Mesenchymal stem cell (in vitro differentiated cells and primary cell): ENCODE results near the gene SLC30A1.

Experiments
- DNase-seq: peaks from one replicate; pipeline ENCODE4 v3.0.0-alpha.2; 2013
- H2AFZ ChIP-seq: one replicate; pipeline ENCODE4 v1.6.1; 2013; ENCODE audit warnings: low read depth, mild to moderate bottlenecking, control low read depth, inconsistent platforms, low read length, moderate library complexity
- H2AK5ac ChIP-seq: 2 replicates; pipeline ENCODE4 v1.6.1; 2013; ENCODE audit warnings: low read length, moderate library complexity, mild to moderate bottlenecking, inconsistent platforms; ENCODE audit not compliant: severe bottlenecking
- H2BK120ac ChIP-seq: one replicate; pipeline ENCODE4 v1.6.1; 2013; ENCODE audit warnings: low read depth, mild to moderate bottlenecking, inconsistent platforms, low read length, moderate library complexity
- H2BK12ac ChIP-seq, 2 experiments: one replicate each; pipeline ENCODE4 v1.6.1; 2013; ENCODE audit warnings: inconsistent platforms in 2 of 2, low read length in 2 of 2, mild to moderate bottlenecking in 2 of 2, moderate library complexity in 2 of 2, control low read depth in 1 of 2
- H2BK15ac ChIP-seq: one replicate; pipeline ENCODE4 v1.6.1; 2013; ENCODE audit warnings: mild to moderate bottlenecking, low read depth, inconsistent platforms; ENCODE audit not compliant: poor library complexity, severe bottlenecking
- H2BK5ac ChIP-seq: 2 replicates; pipeline ENCODE4 v1.6.1; 2013; ENCODE audit warnings: low read depth, mild to moderate bottlenecking, low read length, control low read depth, inconsistent platforms; ENCODE audit not compliant: poor library complexity, severe bottlenecking
- H3K14ac ChIP-seq, 2 experiments: one replicate each; pipeline ENCODE4 v1.6.1; 2013; ENCODE audit warnings: inconsistent platforms in 2 of 2, low read length in 2 of 2, control low read depth in 1 of 2, mild to moderate bottlenecking in 1 of 2, moderate library complexity in 1 of 2
- H3K18ac ChIP-seq, 2 experiments: one replicate each; pipeline ENCODE4 v1.6.1; 2013; ENCODE audit warnings: inconsistent platforms in 2 of 2, low read length in 2 of 2, control low read depth in 1 of 2, low read depth in 1 of 2, mild to moderate bottlenecking in 1 of 2
- H3K23ac ChIP-seq, 2 experiments: one replicate each; pipeline ENCODE4 v1.6.1; 2013; ENCODE audit warnings: inconsistent platforms in 2 of 2, low read length in 2 of 2, mild to moderate bottlenecking in 2 of 2, moderate library complexity in 2 of 2, control low read depth in 1 of 2
- H3K27ac ChIP-seq: 2 replicates; pipeline ENCODE4 v1.5.1; 2013; ENCODE audit warnings: mild to moderate bottlenecking, moderate library complexity, low read length, control low read depth, inconsistent platforms; ENCODE audit not compliant: poor library complexity, severe bottlenecking
- H3K27me3 ChIP-seq, 2 experiments: 2 replicates each; pipeline versions ENCODE4 v1.6.1 to v1.7.0; 2013; ENCODE audit warnings: low read length in 2 of 2, mild to moderate bottlenecking in 2 of 2, moderate library complexity in 2 of 2, control low read depth in 1 of 2, inconsistent platforms in 1 of 2; ENCODE audit not compliant: control insufficient read depth in 1 of 2, insufficient read depth in 1 of 2
- H3K36me3 ChIP-seq, 2 experiments: 2 replicates each; pipeline versions ENCODE4 v1.6.1 to v1.7.0; 2013; ENCODE audit warnings: low read length in 2 of 2, control low read depth in 1 of 2, inconsistent platforms in 1 of 2, low read depth in 1 of 2, mild to moderate bottlenecking in 1 of 2; ENCODE audit not compliant: insufficient read depth in 2 of 2, control insufficient read depth in 1 of 2
- H3K4ac ChIP-seq, 2 experiments: one replicate each; pipeline ENCODE4 v1.6.1; 2013; ENCODE audit warnings: inconsistent platforms in 2 of 2, low read length in 2 of 2, mild to moderate bottlenecking in 2 of 2, moderate library complexity in 2 of 2, control low read depth in 1 of 2, low read depth in 1 of 2
- H3K4me1 ChIP-seq: 2 replicates; pipeline ENCODE4 v1.6.1; 2013; ENCODE audit warnings: low read depth, low read length, control low read depth; ENCODE audit not compliant: control insufficient read depth, insufficient read depth
- H3K4me2 ChIP-seq: 2 replicates; pipeline ENCODE4 v1.6.1; 2013; ENCODE audit warnings: low read length, mild to moderate bottlenecking, inconsistent platforms; ENCODE audit not compliant: poor library complexity, severe bottlenecking
- H3K4me3 ChIP-seq, 2 experiments: 2 replicates each; pipeline versions ENCODE4 v1.5.1 to v1.7.0; 2013; ENCODE audit warnings: low read length in 2 of 2, mild to moderate bottlenecking in 2 of 2, control low read depth in 1 of 2, low read depth in 1 of 2; ENCODE audit not compliant: insufficient read depth in 1 of 2
- H3K79me1 ChIP-seq: replicated peaks from 2 replicates; pipeline ENCODE4 v1.6.1; 2013; ENCODE audit warnings: mild to moderate bottlenecking, control low read depth, low read length, inconsistent platforms; ENCODE audit not compliant: poor library complexity, severe bottlenecking
- H3K9ac ChIP-seq: 2 replicates; pipeline ENCODE4 v1.7.0; 2013; ENCODE audit warnings: mild to moderate bottlenecking, low read length, moderate library complexity
- H3K9me3 ChIP-seq: 2 replicates; pipeline ENCODE4 v1.7.0; 2013; ENCODE audit warnings: mild to moderate bottlenecking, low read length; ENCODE audit not compliant: control insufficient read depth
- H4K8ac ChIP-seq: one replicate; pipeline ENCODE4 v1.6.1; 2013; ENCODE audit warnings: inconsistent platforms, mild to moderate bottlenecking, low read length, moderate library complexity
- H4K91ac ChIP-seq: one replicate; pipeline ENCODE4 v1.6.1; 2013; ENCODE audit warnings: mild to moderate bottlenecking, low read length, inconsistent platforms
- WGBS: methylation state at CpG from one replicate; pipeline ENCODE4 v1.1.7; 2013; ENCODE audit warnings: mixed read lengths; 5-methylcytosine and 5-hydroxymethylcytosine counted together

Gene SLC30A1

GRCh38 chr1:211604548-211604947 lies 25.6 kb upstream of the SLC30A1 start:
- Histone ChIP-seq H3K4me2 (no peak overlapping the region), H3K27ac (no peak overlapping the region), H3K23ac (no peak overlapping the region), H3K79me1 (no peaks in the 10 kb centered on the region), H2BK5ac (no peak overlapping the region), H3K18ac (no peak overlapping the region), H2AK5ac (no peak overlapping the region), H3K36me3 (no peaks in the 10 kb centered on the region), H4K8ac (no peak overlapping the region), H3K4me3 (no peak overlapping the region), H2BK15ac (no peak overlapping the region), H3K4ac (no peak overlapping the region), H3K9me3 (no peaks in the 10 kb centered on the region), H2AFZ (no peak overlapping the region), H2BK120ac (no peak overlapping the region), H3K4me1 (peaks cover 2% of the 10 kb centered on the region), H3K9ac (no peak overlapping the region), H3K14ac (no peak overlapping the region), H2BK12ac (no peak overlapping the region), H4K91ac (no peak overlapping the region), H3K27me3 (no peaks in the 10 kb centered on the region)
- no peak for DNase-seq
- 100% methylated on average over 1 of the region's 2 CpGs for WGBS

DNA sequence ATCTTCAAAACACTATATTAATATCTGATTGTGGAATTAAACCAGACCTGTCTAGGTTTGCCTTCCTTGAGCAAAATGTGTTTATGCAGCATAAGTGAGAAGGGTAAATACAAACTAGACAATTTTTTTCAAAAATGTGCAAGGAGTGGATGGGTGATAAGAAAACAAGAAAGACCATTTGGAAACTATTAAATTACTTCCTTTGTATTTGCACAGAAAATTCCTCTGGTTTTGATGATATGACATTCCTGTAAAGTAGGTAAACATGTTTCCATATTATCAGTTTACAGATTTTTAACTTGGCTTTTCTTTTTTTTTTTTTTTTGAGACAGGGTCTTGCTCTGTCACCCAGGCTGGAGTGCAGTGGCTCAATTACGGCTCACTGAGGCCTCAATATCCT lies 24.8 kb upstream of the SLC30A1 start:
- Histone ChIP-seq H3K23ac (no peak overlapping the region), H2AK5ac (no peak overlapping the region), H2BK5ac (no peak overlapping the region), H2BK12ac (no peak overlapping the region), H2BK15ac (no peak overlapping the region), H3K4me3 (no peak overlapping the region), H3K18ac (no peak overlapping the region), H3K4me2 (no peak overlapping the region), H3K9me3 (no peaks in the 10 kb centered on the region), H3K4me1 (no peaks in the 10 kb centered on the region), H3K79me1 (no peaks in the 10 kb centered on the region), H3K14ac (no peak overlapping the region), H2BK120ac (no peak overlapping the region), H3K36me3 (no peaks in the 10 kb centered on the region), H2AFZ (no peak overlapping the region), H3K4ac (no peak overlapping the region), H3K27me3 (no peaks in the 10 kb centered on the region), H4K8ac (no peak overlapping the region), H3K9ac (peak overlapping the region; percentile 3), H3K27ac (no peak overlapping the region), H4K91ac (no peak overlapping the region)
- 91% methylated on average over 1 of the region's 1 CpG for WGBS
- DNase-seq = no peak

DNA sequence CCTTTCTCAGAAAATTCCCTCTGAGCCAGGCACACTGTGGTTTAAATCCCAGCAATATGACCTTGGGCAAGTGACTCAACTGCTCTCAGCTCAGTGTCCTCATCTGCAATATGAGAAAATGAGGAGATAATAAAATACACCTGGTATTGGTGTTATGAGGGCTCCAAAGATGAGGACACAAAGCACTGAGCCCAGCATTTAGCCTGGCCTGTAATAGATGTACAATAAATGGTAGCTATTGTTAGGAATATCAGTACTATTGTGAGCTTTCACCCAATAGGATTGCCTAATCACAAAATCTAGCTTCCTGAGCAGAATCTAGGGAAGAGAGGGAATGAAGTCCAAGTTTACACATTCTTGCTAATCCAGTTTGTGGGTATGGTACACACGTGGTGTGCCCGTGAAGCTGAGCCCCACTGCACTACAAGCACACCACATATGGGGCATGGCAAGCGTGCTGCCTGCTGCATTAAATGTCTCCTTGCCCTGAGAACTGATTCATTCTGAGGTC lies 24.3 kb upstream of the SLC30A1 start:
- no peak overlapping the region for H2BK5ac ChIP-seq
- DNase-seq = peak; percentile 47
- H3K27ac ChIP-seq = no peak overlapping the region
- H3K4ac ChIP-seq = no peak overlapping the region
- H2BK12ac ChIP-seq = peak overlapping the region in 1 of 2 experiments; percentile 54
- H3K14ac ChIP-seq = peak overlapping the region in 1 of 2 experiments; percentile 93
- peak overlapping the region in 1 of 2 experiments; percentile 94 for H3K18ac ChIP-seq
- no peak overlapping the region for H2BK15ac ChIP-seq
- no peak overlapping the region for H4K91ac ChIP-seq
- H3K4me1 ChIP-seq = no peaks in the 10 kb centered on the region
- no peaks in the 10 kb centered on the region for H3K36me3 ChIP-seq
- no peaks in the 10 kb centered on the region for H3K27me3 ChIP-seq
- no peak overlapping the region for H3K4me2 ChIP-seq
- no peak overlapping the region for H4K8ac ChIP-seq
- H2BK120ac ChIP-seq = no peak overlapping the region
- H2AK5ac ChIP-seq = no peak overlapping the region
- H3K79me1 ChIP-seq = no peaks in the 10 kb centered on the region
- H3K9me3 ChIP-seq = no peaks in the 10 kb centered on the region
- no peak overlapping the region for H2AFZ ChIP-seq
- H3K9ac ChIP-seq = peak overlapping the region; percentile 3
- no peak overlapping the region for H3K4me3 ChIP-seq
- 80% methylated on average over 1 of the region's 3 CpGs for WGBS
- no peak overlapping the region for H3K23ac ChIP-seq

DNA sequence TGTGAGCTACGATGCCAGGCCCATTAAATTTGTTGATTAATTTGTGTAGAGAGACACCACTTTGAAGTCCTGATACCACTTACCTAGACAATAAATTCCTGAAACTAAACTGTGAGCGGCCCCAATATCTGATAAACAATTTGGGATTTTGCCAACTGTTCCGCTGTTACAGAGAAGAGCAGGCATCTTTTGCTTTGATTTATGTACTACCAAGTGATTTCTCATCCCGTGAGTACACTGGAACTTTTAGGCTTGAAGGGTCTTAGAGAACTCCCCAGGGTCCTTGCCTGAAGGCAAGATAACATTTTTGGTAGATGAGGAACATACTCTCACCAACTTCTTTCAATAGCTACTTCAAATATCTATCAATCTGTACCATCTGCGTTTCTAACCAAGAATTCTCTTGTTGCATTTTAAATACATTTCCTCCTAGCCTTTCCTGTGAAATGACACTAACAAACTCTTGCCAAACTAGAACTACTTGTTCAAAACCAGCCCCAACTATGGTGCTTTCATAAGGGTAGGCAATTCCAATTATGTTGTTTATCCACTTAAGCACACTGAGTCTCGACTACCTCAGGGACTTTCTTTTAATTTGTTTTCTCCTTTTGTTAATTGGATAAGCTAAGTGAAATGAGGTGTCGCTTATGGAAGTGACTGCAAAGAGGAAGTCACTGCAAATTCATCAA lies 23.2 kb upstream of the SLC30A1 start:
- Histone ChIP-seq H3K4ac (no peak overlapping the region), H2BK15ac (no peak overlapping the region), H3K27ac (no peak overlapping the region), H3K4me3 (no peak overlapping the region), H3K27me3 (no peaks in the 10 kb centered on the region), H4K91ac (no peak overlapping the region), H2BK12ac (no peak overlapping the region), H3K14ac (no peak overlapping the region), H3K18ac (no peak overlapping the region), H3K23ac (no peak overlapping the region), H3K4me1 (no peaks in the 10 kb centered on the region), H3K9me3 (no peaks in the 10 kb centered on the region), H3K36me3 (no peaks in the 10 kb centered on the region), H3K9ac (no peak overlapping the region), H2AFZ (no peak overlapping the region), H3K4me2 (no peak overlapping the region), H3K79me1 (no peaks in the 10 kb centered on the region), H2AK5ac (no peak overlapping the region), H2BK5ac (no peak overlapping the region), H2BK120ac (no peak overlapping the region), H4K8ac (no peak overlapping the region)
- DNase-seq = no peak
- 78% methylated on average over 6 of the region's 7 CpGs for WGBS
